ENCODE measurements around the gene TCF7L1.

Gene TCF7L1

GRCh38 chr2:85269959-85270358 is 136.8 kb downstream of the TCF7L1 start:
- Histone ChIP-seq H3K36me3 (ENCODE audit: control insufficient read depth in 5 of 5, insufficient read depth in 5 of 5, low read length in 5 of 5) (no peaks in the 10 kb centered on the region), H3K27ac (ENCODE audit: low read depth, low read length) (peak overlapping the region; percentile 76), H3K4me1 (ENCODE audit: control insufficient read depth in 5 of 5, insufficient read depth in 5 of 5, low read length in 5 of 5) (peaks cover 4 to 56% (median 40%) of the 10 kb centered on the region in 5 donors), H3K4me3 (ENCODE audit: low read depth in 1 of 5, low read length in 5 of 5) (no peak overlapping the region), H3K9ac (ENCODE audit: low read length in 5 of 5) (peak overlapping the region in 2 of 5 donors; percentile 0 to 26), H3K27me3 (ENCODE audit: control insufficient read depth in 5 of 5, insufficient read depth in 4 of 5, low read length in 5 of 5) (no peaks in the 10 kb centered on the region), H3K9me3 (ENCODE audit: control insufficient read depth in 5 of 5, low read length in 5 of 5) (no peaks in the 10 kb centered on the region)

DNA sequence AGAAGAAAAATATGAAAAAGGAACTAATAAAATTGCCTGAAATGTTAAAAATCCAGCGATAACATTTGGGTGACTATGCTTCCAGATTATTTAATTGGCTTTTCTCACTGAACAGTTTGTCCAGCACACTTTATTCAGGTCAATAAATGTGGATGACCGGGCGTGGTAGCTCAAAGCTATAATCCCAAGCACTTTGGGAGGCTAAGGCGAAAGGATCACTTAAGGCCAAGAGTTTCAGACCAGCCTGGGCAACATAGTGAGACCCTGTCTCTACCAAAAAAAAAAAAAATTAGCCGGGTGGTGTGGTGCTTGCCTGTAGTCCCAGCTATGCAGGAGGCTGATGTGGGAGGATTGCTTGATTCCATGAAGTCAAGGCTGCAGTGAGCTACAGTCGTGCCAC is 139.2 kb downstream of the TCF7L1 start:
- no peaks in the 10 kb centered on the region for H3K27me3 ChIP-seq (ENCODE audit: control insufficient read depth in 5 of 5, insufficient read depth in 4 of 5, low read length in 5 of 5)
- H3K4me1 ChIP-seq (ENCODE audit: control insufficient read depth in 5 of 5, insufficient read depth in 5 of 5, low read length in 5 of 5), result peaks cover 13 to 54% (median 41%) of the 10 kb centered on the region in 5 donors
- H3K9me3 ChIP-seq (ENCODE audit: control insufficient read depth in 5 of 5, low read length in 5 of 5), result no peaks in the 10 kb centered on the region

DNA sequence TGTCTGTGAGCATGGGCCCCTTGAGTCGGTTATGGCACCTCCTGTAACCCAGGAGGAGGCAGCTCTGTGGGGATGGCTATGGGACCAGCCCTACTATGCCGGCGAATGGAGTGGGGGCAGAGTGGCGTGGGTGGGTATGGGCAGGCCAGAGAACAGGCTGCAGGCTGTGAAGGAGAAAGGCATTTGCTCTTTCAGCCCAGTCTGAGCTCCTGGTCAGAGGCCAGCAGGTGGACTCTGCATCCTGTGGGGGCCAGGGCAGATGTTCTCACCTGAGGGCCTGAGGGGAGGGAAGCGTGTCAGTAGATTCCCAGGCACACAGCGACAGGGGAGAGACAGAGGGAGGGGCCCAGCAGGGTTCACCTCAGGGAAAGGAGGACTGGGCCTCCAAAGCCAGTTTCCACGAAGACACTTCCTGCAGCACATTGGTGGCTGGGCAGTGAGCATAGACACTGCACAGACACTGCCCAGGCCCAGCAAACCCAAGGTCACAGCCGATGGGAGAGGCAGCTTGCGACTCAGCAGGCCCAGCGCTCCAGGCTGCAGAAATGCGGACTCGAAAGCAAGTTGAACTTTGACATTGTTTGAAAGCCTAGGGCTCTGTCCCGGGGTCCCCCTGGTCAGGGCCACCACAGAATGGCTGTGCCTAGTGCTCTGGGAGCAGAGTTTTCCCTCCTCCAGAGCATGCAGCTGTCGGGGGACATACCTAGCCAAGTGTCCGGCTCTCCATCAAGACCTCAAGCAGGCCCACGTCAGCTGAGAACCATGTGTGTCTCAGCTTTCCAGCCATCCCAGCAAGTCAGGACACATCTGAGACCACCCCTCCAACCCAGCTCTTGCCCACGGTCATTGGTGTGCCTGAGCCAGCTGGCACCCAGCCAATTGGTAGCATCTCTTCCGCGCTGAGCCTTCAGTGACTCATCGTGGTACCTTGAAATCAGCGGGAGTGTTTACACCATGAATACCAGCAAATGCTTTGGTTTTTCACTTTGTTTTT is 140.8 kb downstream of the TCF7L1 start:
- H3K9me3 ChIP-seq (ENCODE audit: control insufficient read depth in 5 of 5, low read length in 5 of 5), result no peaks in the 10 kb centered on the region
- H3K4me1 ChIP-seq (ENCODE audit: control insufficient read depth in 5 of 5, insufficient read depth in 5 of 5, low read length in 5 of 5), result peaks cover 15 to 62% (median 53%) of the 10 kb centered on the region in 5 donors
- no peak overlapping the region for H3K27ac ChIP-seq (ENCODE audit: low read depth, low read length)
- H3K27me3 ChIP-seq (ENCODE audit: control insufficient read depth in 5 of 5, insufficient read depth in 4 of 5, low read length in 5 of 5), result no peaks in the 10 kb centered on the region
- no peaks in the 10 kb centered on the region for H3K36me3 ChIP-seq (ENCODE audit: control insufficient read depth in 5 of 5, insufficient read depth in 5 of 5, low read length in 5 of 5)
- H3K9ac ChIP-seq (ENCODE audit: low read length in 5 of 5), result no peak overlapping the region
- no peak overlapping the region for H3K4me3 ChIP-seq (ENCODE audit: low read depth in 1 of 5, low read length in 5 of 5)

More for the DNA sequence above, 139.2 kb downstream of the TCF7L1 start:
- Histone ChIP-seq H3K27ac (ENCODE audit: low read depth, low read length) (no peak overlapping the region), H3K36me3 (ENCODE audit: control insufficient read depth in 5 of 5, insufficient read depth in 5 of 5, low read length in 5 of 5) (no peaks in the 10 kb centered on the region), H3K9ac (ENCODE audit: low read length in 5 of 5) (no peak overlapping the region), H3K4me3 (ENCODE audit: low read depth in 1 of 5, low read length in 5 of 5) (no peak overlapping the region)

GRCh38 chr2:85275984-85276540 is 142.9 kb downstream of the TCF7L1 start:
- Histone ChIP-seq H3K4me1 (ENCODE audit: control insufficient read depth in 5 of 5, insufficient read depth in 5 of 5, low read length in 5 of 5) (peaks cover 13 to 43% (median 40%) of the 10 kb centered on the region in 5 donors), H3K9me3 (ENCODE audit: control insufficient read depth in 5 of 5, low read length in 5 of 5) (no peaks in the 10 kb centered on the region), H3K36me3 (ENCODE audit: control insufficient read depth in 5 of 5, insufficient read depth in 5 of 5, low read length in 5 of 5) (no peaks in the 10 kb centered on the region), H3K9ac (ENCODE audit: low read length in 5 of 5) (peak overlapping the region in 4 of 5 donors; percentile 5 to 59 (median 41)), H3K4me3 (ENCODE audit: low read depth in 1 of 5, low read length in 5 of 5) (peak overlapping the region; percentile 13 to 56 (median 43)), H3K27ac (ENCODE audit: low read depth, low read length) (peak overlapping the region; percentile 82), H3K27me3 (ENCODE audit: control insufficient read depth in 5 of 5, insufficient read depth in 4 of 5, low read length in 5 of 5) (no peaks in the 10 kb centered on the region)

GRCh38 chr2:85276571-85277118 is 143.5 kb downstream of the TCF7L1 start:
- Histone ChIP-seq H3K9ac (ENCODE audit: low read length in 5 of 5) (peak overlapping the region in 4 of 5 donors; percentile 5 to 59 (median 41)), H3K9me3 (ENCODE audit: control insufficient read depth in 5 of 5, low read length in 5 of 5) (no peaks in the 10 kb centered on the region), H3K27me3 (ENCODE audit: control insufficient read depth in 5 of 5, insufficient read depth in 4 of 5, low read length in 5 of 5) (no peaks in the 10 kb centered on the region), H3K36me3 (ENCODE audit: control insufficient read depth in 5 of 5, insufficient read depth in 5 of 5, low read length in 5 of 5) (no peaks in the 10 kb centered on the region), H3K4me3 (ENCODE audit: low read depth in 1 of 5, low read length in 5 of 5) (peak overlapping the region; percentile 13 to 56 (median 43)), H3K4me1 (ENCODE audit: control insufficient read depth in 5 of 5, insufficient read depth in 5 of 5, low read length in 5 of 5) (peaks cover 13 to 43% (median 40%) of the 10 kb centered on the region in 5 donors), H3K27ac (ENCODE audit: low read depth, low read length) (peak overlapping the region; percentile 82)

DNA sequence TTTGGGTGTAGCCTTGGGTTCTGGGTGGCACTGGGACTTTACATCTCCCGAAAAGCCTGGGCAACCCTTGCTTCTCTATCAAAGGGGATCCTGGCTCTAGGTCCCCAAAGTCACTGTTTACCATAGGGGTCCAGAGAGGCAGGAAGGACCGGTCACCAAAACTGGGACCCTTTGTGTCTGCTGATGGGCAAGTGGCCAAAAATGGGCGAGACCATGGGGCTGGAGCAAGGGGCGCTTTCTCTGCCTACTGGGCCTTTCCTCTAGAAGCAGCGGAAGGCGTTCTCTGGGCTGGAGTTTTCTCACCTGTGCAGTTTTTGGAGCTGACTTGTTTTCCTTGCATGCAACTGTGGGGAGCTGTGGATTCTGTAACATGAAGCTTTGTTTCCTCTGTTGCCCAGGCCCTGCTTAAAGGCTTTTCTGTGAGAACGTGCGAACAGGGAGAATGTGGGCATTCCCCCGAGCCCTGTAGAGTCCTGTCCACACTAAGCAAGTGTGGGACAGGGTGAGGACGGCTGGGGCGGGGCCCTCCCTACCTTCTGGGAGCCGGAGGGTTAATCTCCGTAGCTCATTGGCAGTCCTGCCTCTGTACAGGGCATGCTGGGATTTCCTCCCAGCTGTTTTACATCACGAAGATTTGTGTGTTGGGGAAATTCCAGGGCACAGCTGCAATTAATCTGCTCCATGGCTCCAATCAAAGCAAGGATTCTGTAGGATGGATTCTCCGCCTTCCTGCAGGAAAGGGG is 144.4 kb downstream of the TCF7L1 start:
- no peaks in the 10 kb centered on the region for H3K27me3 ChIP-seq (ENCODE audit: control insufficient read depth in 5 of 5, insufficient read depth in 4 of 5, low read length in 5 of 5)
- no peaks in the 10 kb centered on the region for H3K36me3 ChIP-seq (ENCODE audit: control insufficient read depth in 5 of 5, insufficient read depth in 5 of 5, low read length in 5 of 5)
- H3K4me3 ChIP-seq (ENCODE audit: low read depth in 1 of 5, low read length in 5 of 5), result peak overlapping the region; percentile 11 to 59 (median 42)
- peak overlapping the region; percentile 82 for H3K27ac ChIP-seq (ENCODE audit: low read depth, low read length)
- H3K9ac ChIP-seq (ENCODE audit: low read length in 5 of 5), result peak overlapping the region in 1 of 5 donors; percentile 11
- no peaks in the 10 kb centered on the region for H3K9me3 ChIP-seq (ENCODE audit: control insufficient read depth in 5 of 5, low read length in 5 of 5)
- peaks cover 13 to 43% (median 40%) of the 10 kb centered on the region in 5 donors for H3K4me1 ChIP-seq (ENCODE audit: control insufficient read depth in 5 of 5, insufficient read depth in 5 of 5, low read length in 5 of 5)

DNA sequence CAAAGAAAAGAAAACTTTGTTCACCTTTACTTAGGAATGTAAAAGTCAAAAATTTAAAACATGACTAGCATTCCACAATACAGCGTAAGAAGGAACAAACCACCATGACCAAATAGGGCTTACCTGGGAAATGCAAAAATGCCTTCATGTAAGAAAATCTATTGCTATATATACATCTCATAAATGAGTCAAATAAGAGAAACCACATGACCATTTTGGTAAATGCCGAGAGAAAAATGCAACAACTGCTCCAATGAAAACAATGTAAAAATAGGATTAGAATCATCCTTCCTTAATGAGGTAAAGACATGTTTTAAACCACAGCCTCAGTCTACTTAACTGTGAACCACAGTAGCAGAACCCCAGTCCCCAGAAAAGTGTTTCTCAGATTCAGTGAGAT is 145.2 kb downstream of the TCF7L1 start:
- Histone ChIP-seq H3K9ac (ENCODE audit: low read length in 5 of 5) (no peak overlapping the region), H3K4me3 (ENCODE audit: low read depth in 1 of 5, low read length in 5 of 5) (no peak overlapping the region), H3K27ac (ENCODE audit: low read depth, low read length) (peak overlapping the region; percentile 82), H3K9me3 (ENCODE audit: control insufficient read depth in 5 of 5, low read length in 5 of 5) (no peaks in the 10 kb centered on the region), H3K27me3 (ENCODE audit: control insufficient read depth in 5 of 5, insufficient read depth in 4 of 5, low read length in 5 of 5) (no peaks in the 10 kb centered on the region), H3K4me1 (ENCODE audit: control insufficient read depth in 5 of 5, insufficient read depth in 5 of 5, low read length in 5 of 5) (peaks cover 13 to 43% (median 40%) of the 10 kb centered on the region in 5 donors), H3K36me3 (ENCODE audit: control insufficient read depth in 5 of 5, insufficient read depth in 5 of 5, low read length in 5 of 5) (peaks cover 0 to 1% (median 0%) of the 10 kb centered on the region in 5 donors)

- Histone ChIP-seq H3K4me1 (ENCODE audit: control insufficient read depth in 5 of 5, insufficient read depth in 5 of 5, low read length in 5 of 5) (peaks cover 10 to 32% (median 20%) of the 10 kb centered on the region in 5 donors), H3K9ac (ENCODE audit: low read length in 5 of 5) (no peak overlapping the region), H3K36me3 (ENCODE audit: control insufficient read depth in 5 of 5, insufficient read depth in 5 of 5, low read length in 5 of 5) (peaks cover 0 to 10% (median 9%) of the 10 kb centered on the region in 5 donors), H3K27ac (ENCODE audit: low read depth, low read length) (no peak overlapping the region), H3K9me3 (ENCODE audit: control insufficient read depth in 5 of 5, low read length in 5 of 5) (no peaks in the 10 kb centered on the region), H3K4me3 (ENCODE audit: low read depth in 1 of 5, low read length in 5 of 5) (no peak overlapping the region), H3K27me3 (ENCODE audit: control insufficient read depth in 5 of 5, insufficient read depth in 4 of 5, low read length in 5 of 5) (no peaks in the 10 kb centered on the region)
These were observed 148.4 kb downstream of the TCF7L1 start for GRCh38 chr2:85281553-85281952.

- Histone ChIP-seq H3K36me3 (ENCODE audit: control insufficient read depth in 5 of 5, insufficient read depth in 5 of 5, low read length in 5 of 5) (peaks cover 0 to 18% (median 9%) of the 10 kb centered on the region in 5 donors), H3K27me3 (ENCODE audit: control insufficient read depth in 5 of 5, insufficient read depth in 4 of 5, low read length in 5 of 5) (no peaks in the 10 kb centered on the region), H3K4me3 (ENCODE audit: low read depth in 1 of 5, low read length in 5 of 5) (no peak overlapping the region), H3K4me1 (ENCODE audit: control insufficient read depth in 5 of 5, insufficient read depth in 5 of 5, low read length in 5 of 5) (peaks cover 0 to 19% (median 7%) of the 10 kb centered on the region in 5 donors), H3K9ac (ENCODE audit: low read length in 5 of 5) (no peak overlapping the region), H3K27ac (ENCODE audit: low read depth, low read length) (no peak overlapping the region), H3K9me3 (ENCODE audit: control insufficient read depth in 5 of 5, low read length in 5 of 5) (no peaks in the 10 kb centered on the region)
These were observed 149.7 kb downstream of the TCF7L1 start for GRCh38 chr2:85282914-85283313.
